ENCODE results near the gene XPR1. TPM values are rescaled to one million over a fixed set of nuclear protein-coding genes. Genes with fewer than 3 reads are reported as not detected.

Gene XPR1
- total RNA-seq, 1 experiment from 2014 or later, result 36.1 TPM

GRCh38 chr1:180933141-180933540, 301.3 kb downstream of the XPR1 start:
- Histone ChIP-seq H3K4me1 (ENCODE audit: control insufficient read depth, insufficient read depth, low read length) (no peaks in the 10 kb centered on the region), H3K4me3 (ENCODE audit: low read depth in 2 of 2, low read length in 2 of 2) (no peak overlapping the region), H3K36me3 (ENCODE audit: control insufficient read depth, insufficient read depth, low read length) (no peaks in the 10 kb centered on the region), H3K9me3 (ENCODE audit: control insufficient read depth, insufficient read depth, low read depth, low read length) (no peaks in the 10 kb centered on the region), H3K27ac (ENCODE audit: low read length) (no peak overlapping the region), H3K27me3 (ENCODE audit: control insufficient read depth, insufficient read depth, low read length) (no peaks in the 10 kb centered on the region)
- CTCF ChIA-PET, result no interaction called here
- in situ Hi-C loops (cut with HindIII; ENCODE audit: low pct_unique_long_range_greater_than_20kb, low sequenced_read_pairs) (no loop called here), intact Hi-C loops (cut with micrococcal nuclease; ENCODE audit: unreplicated experiment) (no loop called here)
- POLR2A ChIA-PET, result no interaction called here
- TF ChIP-seq POLR2AphosphoS5 (IDR thresholded peaks at IDR 0.05; ENCODE audit: low read depth, low read length), result no peak
- no peak for TF ChIP-seq SIN3A (IDR thresholded peaks at IDR 0.05; ENCODE audit: borderline replicate concordance, insufficient read depth, low read depth, low read length)
- TF ChIP-seq TCF7L2 (IDR thresholded peaks at IDR 0.05; ENCODE audit: low read depth, low read length), result no peak
- TF ChIP-seq CTCF (IDR thresholded peaks at IDR 0.05), result no peak
- TF ChIP-seq, protein P1, sequence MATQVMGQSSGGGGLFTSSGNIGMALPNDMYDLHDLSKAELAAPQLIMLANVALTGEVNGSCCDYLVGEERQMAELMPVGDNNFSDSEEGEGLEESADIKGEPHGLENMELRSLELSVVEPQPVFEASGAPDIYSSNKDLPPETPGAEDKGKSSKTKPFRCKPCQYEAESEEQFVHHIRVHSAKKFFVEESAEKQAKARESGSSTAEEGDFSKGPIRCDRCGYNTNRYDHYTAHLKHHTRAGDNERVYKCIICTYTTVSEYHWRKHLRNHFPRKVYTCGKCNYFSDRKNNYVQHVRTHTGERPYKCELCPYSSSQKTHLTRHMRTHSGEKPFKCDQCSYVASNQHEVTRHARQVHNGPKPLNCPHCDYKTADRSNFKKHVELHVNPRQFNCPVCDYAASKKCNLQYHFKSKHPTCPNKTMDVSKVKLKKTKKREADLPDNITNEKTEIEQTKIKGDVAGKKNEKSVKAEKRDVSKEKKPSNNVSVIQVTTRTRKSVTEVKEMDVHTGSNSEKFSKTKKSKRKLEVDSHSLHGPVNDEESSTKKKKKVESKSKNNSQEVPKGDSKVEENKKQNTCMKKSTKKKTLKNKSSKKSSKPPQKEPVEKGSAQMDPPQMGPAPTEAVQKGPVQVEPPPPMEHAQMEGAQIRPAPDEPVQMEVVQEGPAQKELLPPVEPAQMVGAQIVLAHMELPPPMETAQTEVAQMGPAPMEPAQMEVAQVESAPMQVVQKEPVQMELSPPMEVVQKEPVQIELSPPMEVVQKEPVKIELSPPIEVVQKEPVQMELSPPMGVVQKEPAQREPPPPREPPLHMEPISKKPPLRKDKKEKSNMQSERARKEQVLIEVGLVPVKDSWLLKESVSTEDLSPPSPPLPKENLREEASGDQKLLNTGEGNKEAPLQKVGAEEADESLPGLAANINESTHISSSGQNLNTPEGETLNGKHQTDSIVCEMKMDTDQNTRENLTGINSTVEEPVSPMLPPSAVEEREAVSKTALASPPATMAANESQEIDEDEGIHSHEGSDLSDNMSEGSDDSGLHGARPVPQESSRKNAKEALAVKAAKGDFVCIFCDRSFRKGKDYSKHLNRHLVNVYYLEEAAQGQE (IDR thresholded peaks at IDR 0.05; ENCODE audit: insufficient read depth in 1 of 2, low read depth in 2 of 2, low read length in 1 of 2), result no peak
- BruUV-seq (replicated peaks), result no TSS peak
- DNase-seq (ENCODE audit: low read depth, low spot score) (no peak), ATAC-seq (no peak)

DNA sequence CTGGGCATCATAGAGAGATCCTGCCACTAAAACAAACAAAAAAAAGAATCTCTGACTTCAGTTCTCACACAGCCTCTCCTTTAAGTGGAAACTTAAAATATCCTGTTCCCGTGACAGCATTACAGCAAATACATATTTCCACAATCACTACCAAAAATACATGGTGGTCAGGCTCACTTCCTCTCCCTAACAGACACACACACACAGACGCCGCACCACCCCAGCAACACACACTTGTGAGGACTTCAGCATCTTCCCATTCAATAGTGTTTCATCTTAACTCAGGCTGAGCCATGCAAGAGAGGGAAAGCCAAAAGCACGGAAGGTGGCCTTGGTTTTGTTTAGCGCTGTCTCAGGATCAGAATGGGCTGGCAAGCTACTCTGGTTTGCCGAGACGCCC, 302.7 kb downstream of the XPR1 start:
- ATAC-seq, result no peak
- ChIA-PET CTCF (no interaction called here), POLR2A (no interaction called here)
- H3K9me3 ChIP-seq (ENCODE audit: control insufficient read depth, insufficient read depth, low read depth, low read length), result no peaks in the 10 kb centered on the region
- no TSS peak for BruUV-seq (replicated peaks)
- TF ChIP-seq, protein P1 (IDR thresholded peaks at IDR 0.05; ENCODE audit: insufficient read depth in 1 of 2, low read depth in 2 of 2, low read length in 1 of 2), result no peak
- no peak for TF ChIP-seq CTCF (IDR thresholded peaks at IDR 0.05)
- no peak for TF ChIP-seq POLR2AphosphoS5 (IDR thresholded peaks at IDR 0.05; ENCODE audit: low read depth, low read length)
- TF ChIP-seq TCF7L2 (IDR thresholded peaks at IDR 0.05; ENCODE audit: low read depth, low read length), result no peak
- TF ChIP-seq SIN3A (IDR thresholded peaks at IDR 0.05; ENCODE audit: borderline replicate concordance, insufficient read depth, low read depth, low read length), result no peak
- no peaks in the 10 kb centered on the region for H3K4me1 ChIP-seq (ENCODE audit: control insufficient read depth, insufficient read depth, low read length)
- in situ Hi-C loops (cut with HindIII; ENCODE audit: low pct_unique_long_range_greater_than_20kb, low sequenced_read_pairs) (no loop called here), intact Hi-C loops (cut with micrococcal nuclease; ENCODE audit: unreplicated experiment) (no loop called here)
- no peak overlapping the region for H3K27ac ChIP-seq (ENCODE audit: low read length)
- no peak for DNase-seq (ENCODE audit: low read depth, low spot score)
- H3K27me3 ChIP-seq (ENCODE audit: control insufficient read depth, insufficient read depth, low read length), result no peaks in the 10 kb centered on the region
- H3K4me3 ChIP-seq (ENCODE audit: low read depth in 2 of 2, low read length in 2 of 2), result no peak overlapping the region
- no peaks in the 10 kb centered on the region for H3K36me3 ChIP-seq (ENCODE audit: control insufficient read depth, insufficient read depth, low read length)
